ENCODE results near the gene ABI1.
"Not testable (repeated sequence)": the region's sequence is repeated elsewhere in the genome, so short reads cannot be mapped to it uniquely, and the experiment has no call there.

The ABI1 gene

DNA sequence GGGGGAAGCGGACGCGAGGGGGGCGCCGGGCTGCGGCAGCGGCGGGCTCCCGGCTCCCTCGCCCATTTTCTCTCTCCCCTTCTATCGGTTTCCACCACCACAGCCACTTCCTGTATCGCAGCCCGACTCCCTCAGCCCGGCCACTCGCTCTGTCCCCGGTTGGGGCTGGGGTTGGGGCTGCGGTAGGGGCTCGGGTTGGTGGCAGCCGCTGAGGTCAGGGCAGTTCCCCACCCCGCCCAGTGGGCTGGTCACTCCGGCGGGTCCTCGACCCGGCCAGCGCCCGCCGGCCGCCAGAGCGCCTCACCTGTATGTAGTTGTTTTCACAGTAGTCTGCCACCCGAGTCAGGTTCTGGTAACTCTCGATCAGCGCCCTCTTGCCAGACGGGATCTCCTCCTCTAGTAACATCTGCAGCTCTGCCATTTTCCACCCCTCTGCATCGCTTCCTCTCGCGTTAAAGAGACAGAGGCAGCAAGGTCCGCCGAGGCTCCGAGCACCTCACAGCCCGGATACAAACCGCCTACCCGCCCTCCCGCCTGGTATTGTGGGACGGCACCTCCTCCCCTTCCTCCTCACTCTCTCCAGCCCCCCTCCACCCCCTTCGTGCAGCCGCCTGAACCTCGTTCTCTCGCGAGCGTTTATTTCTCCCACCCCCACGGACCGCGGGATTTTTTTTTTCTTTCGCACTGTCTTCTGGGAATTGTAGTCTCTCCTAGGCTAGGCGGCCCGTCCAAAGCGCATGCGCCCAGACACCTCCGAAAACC is at the start of gene ABI1:
Gene ABI1 (minus strand): TSS at position 516 of the 762 bp plus-strand sequence. CDS start 95 bp downstream, at position 421.
- DNase-seq = peak; percentile 98

DNA sequence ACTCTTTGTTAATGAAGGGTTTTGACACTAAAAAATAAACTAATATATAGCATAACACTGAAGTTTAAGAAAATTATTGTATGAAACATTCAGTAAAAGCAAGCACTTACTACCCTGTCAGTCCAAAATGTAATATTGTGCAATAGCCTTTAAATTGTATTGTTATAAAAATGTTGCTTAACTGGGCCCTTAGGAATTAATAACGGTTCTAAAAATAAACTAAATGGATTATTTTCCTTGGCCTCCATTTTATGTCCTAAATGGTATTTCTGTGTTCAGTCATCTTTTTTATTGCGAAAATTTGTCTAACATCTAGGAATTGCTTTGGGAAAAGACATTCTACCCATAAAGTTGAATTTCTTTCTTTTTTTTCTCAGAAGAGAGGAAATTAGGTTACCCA is 49.0 kb upstream of the ABI1 start:
- DNase-seq = no peak

DNA sequence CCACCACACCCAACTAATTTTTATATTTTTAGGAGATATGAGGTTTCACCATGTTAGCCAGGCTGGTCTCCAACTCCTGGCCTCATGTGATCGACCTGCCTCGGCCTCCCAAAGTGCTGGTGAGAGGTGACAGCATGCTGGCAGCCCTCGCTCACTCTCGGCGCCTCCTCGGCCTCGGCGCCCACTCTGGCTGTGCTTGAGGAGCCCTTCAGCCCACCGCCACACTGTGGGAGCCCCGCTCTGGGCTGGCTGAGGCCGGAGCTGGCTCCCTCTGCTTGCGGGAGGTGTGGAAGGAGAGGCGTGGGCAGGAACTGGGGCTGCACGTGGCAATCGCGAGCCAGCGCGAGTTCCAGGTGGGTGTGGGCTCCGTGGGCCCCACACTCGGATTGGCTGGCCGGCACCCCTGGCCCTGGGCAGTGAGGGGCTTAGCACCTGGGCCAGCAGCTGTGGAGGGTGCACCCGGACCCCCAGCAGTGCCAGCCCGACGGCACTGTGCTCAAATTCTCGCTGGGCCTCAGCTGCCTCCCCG is 44.6 kb upstream of the ABI1 start:
- DNase-seq = not testable (repeated sequence)

DNA sequence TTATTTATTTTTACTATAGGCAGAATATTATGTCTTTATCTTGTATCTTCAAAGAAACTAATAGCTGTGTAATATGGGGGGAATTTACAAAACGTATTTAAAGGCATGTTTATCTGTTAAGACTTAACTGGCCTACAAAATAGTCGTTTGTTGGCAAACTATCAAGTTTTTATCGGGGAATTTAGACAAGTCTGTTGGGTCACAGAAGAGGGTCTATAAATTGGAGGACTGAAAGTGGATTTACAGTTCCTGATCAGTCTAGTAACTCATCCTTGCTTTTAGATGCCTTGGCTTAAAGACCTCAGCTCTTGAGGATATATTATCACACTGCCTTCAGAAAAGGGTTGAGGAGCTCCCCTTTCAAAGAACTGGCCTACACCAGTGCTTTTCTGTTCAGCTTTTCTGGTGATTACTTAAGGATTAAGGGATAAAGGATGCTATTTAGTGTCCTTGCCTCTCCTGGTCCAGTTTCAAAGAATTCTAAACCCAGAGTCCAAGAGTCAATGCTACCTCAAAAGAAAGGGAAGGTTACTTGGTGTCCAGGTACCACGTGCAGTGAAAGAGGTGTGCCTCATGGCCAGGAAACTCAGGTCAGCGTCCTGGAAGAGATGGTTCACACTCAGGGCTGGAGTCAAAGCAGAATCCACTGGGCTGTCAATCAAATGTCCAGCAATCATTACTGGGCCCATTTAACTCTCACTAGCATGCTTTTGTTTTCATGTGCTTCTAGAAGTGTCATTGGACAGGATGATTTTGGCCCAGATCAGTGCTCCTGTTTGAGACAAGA is 42.9 kb upstream of the ABI1 start:
- DNase-seq = no peak

DNA sequence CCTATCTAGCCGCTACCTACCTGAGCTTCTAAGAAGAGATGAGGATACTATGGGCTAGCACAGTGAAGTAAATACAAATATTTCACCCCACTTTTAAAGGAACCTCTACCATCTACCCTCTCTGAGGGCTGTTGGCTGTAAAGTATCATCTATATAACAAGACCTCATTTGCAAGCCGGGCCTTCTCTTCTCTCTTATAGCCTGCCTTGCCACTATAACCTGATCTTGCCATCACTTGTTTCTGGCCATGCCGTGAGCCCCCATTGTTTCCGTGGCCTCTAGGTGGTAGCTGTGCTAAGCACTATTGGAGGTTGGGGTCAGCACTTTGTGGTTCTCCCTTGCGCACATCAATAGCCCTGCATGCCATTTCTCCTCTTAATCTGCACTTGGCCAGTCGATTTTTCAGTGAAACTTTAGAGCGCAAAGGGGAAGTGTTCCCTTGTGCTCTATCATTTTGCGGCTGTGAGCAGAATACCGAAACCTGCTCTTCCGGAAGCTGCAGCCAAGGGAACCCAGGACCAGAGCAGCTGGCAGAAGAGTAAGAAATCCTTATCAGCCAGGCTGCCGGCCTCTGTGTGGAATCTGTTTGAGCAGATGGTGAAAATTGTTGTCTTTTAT is 31.7 kb upstream of the ABI1 start:
- DNase-seq = not testable (repeated sequence)

DNA sequence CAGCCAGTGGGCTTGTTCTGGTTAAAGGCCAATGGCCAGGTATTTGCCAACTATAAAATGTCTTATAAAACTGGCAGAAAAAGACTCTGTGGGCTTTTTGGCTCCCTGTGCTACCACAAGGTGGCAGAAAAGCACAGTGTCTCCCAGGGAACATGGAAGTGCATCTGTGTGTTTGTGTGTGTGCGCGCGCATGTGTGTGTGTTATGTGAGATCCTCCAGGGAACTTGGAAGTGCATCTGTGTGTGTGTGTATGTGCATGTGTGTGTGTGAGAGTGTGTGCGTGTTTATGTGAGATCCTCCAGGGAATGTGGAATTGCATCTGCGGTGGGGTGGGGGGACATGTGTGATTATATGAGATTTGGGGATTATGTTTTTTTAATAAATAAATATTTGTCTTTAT is 30.2 kb upstream of the ABI1 start:
- peak; percentile 22 for DNase-seq

DNA sequence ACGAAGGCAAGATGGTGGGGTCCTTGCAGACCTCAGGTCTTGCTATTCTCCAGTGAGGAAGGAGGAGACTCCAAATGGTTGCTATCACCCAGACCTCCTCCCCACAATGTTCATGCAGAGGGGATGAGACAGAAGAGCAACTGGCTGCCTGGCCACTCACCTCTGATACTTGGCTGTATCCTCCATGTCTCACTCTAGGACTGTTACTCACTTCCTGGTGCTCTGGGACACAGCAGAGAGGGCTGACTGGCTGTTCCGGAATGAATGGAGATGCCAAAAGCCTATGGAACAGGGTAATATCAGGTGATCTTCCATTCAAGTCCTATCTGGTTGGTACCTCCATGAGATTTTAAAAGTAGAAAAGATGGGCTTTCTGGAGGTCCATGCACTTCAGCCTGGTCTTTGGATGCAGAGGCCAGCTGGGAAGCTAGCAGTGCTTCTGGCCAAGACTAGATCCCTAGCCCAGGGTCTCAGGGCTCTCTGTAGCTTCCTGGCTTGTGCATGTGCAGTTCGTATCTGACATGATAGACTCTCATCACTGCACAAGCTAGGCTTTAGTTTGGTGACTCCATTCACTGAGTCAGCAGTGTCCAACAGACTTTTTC is 27.0 kb upstream of the ABI1 start:
- no peak for DNase-seq

DNA sequence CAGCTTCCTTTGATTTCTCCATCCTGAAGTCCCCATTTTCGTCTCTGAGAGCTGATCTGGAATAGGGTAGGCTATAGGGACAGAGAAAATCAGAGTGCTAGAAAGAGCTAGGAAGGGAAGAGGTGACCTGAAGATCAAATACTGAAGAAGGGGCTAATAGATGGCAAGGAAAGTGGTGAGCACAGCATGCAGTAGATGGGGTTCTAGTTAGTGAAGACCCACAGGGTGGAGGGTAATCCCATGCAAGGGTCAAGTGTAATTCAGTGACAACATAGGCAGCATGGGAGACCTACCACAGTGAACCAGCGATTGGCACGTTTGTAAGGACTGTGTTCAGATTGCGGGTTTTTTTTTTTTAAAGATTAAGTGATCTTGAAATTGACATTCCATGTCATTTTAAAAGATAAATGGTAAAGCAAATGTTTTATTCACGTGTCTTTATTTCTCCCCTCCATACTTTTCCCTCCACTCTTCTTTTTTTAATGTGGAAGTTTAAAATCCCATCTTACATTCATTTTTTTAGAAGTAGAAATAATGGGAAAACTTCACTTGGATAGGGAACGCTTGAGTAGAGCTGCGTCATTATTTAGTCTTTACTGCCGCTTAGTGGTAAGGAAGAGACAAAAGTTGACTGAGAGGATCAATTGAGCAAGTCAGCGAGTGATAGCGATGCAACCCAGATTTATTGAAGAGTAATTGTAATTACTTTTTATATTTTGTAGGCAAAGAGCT is 21.0 kb upstream of the ABI1 start:
- no peak for DNase-seq

DNA sequence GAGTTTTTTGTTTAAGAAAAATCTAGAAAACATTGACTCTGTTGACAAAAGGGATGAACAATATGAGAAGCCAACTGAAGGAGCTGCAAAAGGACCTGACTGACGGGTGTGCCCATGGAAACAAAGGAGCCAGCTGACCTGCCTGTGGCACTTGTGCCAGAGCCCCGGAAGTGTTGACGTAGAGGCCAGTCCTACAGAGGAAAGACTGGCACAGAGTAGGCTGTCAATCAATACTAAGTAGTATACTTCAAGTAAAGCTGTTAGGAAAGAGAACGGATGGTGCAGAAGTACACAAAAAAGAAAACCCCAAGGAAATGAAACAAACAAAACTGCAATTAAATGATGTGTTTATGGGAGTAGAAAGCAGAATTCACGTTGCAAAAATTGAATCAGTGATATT is 19.0 kb upstream of the ABI1 start:
- DNase-seq = no peak

DNA sequence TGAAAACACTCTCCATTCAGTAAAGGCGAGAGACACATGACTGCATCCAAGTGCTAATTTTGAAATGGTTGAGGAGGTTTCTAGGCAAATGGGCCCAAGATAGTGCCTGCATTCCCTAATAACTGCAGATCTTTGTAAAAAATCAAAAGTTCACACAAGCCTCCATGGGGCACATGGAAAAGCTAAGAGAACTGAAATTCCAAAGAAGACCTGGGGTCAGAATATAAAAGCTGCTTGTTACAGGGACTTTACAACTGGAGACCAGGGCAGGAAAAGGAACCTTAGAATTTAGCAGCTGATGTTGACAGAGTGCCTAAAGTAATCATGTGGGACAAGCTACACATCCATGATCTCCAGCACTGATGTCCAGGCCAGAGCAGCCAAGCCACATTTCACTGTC is 10.0 kb upstream of the ABI1 start:
- no peak for DNase-seq

DNA sequence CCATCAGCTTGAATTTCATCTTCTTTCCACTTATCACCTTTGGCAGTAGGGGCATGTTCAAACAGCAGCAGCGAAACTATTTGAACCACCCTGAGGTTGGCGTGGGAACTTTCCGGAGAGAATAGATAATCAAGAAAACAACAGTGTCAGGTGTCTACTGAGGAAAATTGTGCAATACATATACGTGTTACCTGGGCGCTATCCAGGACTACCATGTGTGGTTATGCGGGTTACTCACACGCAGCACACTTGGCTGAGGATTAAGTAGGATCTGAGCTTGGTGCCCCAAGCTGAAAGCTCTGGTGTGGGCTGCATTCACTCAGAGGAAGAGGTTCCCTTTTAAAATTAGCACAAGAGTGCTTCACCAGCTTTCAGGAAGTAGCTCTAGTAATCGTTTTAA is 8.8 kb upstream of the ABI1 start:
- DNase-seq = no peak

DNA sequence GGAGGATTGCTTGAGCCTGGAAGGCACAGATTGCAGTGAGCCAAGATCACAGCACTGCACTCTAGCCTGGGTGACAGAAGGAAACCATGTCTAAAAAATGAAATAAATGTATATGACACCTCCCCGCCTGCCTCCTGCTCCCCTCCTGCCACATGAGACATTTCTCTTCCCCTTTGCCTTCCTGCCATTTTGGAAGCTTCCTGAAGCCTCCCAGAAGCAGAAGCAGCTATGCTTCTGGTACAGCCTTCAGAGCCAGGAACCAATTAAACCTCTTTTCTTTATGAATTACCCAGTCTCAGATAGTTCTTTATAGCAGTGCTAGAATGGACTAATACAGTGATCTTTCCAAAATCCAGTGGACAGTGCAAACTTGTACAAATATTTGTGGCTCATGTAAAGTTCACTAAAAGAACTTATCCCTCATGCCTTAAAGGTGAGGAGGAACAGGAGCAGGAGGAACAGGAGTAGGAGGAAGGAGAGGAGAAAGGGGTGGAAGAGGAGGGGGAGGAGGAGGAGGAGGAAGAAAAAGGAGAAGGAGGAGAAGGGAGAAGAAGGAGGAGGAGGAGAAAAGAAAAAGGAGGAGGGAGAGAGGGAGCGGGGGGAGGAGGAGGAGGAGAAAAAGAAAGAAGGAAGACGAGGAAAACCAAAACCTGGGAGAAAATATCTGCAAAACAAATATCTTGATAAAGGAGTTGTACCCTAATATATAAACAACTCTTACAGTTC is 2.8 kb upstream of the ABI1 start:
- no peak for DNase-seq

DNA sequence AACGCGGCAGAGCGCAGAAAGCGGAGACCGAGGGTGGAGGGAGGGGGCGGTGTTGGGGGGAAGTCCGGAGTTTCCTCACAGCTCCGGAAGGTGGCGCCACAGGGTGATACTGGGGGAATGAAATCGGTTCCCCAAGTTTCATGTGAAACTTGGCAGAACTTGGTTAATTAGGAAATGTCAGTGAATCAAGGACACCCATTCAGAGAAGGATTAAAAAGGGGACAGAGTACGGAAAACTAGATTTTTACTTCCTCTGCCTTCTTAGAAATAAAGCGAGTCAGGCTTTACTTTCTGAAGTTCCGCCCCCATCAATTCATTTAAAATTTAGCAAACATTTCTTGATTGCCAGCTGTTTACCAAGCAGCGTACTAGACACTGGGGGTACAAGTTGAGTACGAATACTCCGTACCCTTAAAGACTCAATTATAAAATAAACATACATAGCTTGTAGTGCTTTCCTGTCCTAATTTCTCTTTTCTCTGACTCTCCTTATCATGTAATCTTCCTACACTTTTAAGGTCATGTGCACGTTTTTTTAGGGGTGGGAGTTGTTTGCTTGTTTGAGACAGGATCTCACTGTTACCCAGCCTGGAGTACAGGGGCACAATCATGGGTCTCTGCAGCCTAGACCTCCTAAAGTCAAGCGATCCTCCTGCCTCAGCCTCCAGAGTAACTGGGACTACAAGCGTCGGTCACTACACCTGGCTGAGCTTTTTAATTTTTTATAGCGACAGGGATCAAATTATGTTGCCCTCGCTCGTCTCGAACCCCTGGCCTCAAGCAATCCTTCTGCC is 644 bp upstream of the ABI1 start:
- no peak for DNase-seq

DNA sequence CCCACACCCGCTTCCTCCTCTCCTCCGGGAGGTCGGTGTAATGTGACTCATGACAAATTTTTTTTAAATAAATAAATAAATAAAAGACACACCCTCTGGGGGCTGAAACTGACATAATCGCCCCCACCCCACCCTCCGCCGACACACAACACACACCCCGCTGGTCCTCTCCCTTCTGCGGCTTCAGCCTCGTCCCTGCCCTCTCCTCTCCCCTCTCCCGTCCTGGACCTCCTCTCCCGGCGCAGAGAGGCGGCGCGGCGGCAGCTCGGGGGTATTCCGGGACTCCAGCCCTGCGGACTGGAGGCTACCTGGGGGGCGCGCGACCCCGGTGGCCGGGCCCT is 686 bp downstream of the ABI1 start:
- DNase-seq = peak; percentile 64

DNA sequence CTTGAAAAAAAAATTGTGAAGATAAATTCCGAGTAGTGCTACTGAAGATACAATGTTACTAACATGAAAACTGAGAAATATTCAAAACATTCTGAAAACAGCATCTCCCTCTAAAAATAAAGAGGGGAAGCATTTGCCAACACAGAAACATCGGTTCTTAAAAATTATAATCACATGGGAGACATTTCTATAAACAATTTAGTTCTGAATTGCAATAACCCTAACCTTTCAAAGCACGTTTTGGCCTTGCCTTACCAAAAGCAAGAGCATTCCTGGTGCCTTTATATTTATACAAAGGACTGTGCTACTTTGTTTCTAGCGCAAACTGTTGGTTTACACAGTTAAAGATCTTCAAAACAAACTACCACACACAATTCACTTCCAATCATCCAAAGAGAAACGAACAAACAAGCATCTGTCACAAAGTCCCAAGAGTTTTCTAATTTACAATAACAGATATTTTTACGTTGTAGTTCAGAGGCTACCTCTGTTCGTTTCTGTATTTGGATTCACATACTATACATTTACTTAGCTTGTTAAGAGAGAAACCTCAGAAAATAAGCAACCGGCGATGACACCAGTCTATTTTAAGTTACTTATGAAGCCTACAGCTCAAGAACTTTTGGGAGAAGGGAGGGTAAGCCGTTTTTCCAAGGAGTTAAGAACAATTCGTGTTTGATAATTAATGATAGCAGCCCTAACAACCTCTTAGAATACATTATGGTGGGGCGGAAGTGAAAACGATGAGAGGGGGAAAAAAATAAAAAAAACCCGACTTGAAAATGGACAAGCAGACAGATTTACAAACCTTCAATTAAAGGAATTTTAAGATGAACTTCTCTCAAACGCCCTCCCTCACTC is 1.3 kb downstream of the ABI1 start:
- no peak for DNase-seq

DNA sequence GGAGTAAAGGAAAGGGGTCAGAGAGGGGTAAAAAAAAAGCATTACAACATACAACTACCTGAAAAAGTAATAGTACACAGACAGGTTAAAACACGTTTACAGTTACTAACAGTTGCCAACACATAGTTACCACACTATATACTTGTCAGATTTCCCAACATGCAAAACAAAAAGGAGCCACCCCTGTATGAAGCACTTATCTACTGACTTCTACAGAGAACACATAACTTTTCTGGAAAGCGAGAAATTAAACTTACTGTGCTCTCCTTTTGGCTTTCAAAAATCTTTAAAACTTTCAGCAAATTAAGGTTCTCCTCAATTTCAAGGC is 2.1 kb downstream of the ABI1 start:
- DNase-seq = no peak

DNA sequence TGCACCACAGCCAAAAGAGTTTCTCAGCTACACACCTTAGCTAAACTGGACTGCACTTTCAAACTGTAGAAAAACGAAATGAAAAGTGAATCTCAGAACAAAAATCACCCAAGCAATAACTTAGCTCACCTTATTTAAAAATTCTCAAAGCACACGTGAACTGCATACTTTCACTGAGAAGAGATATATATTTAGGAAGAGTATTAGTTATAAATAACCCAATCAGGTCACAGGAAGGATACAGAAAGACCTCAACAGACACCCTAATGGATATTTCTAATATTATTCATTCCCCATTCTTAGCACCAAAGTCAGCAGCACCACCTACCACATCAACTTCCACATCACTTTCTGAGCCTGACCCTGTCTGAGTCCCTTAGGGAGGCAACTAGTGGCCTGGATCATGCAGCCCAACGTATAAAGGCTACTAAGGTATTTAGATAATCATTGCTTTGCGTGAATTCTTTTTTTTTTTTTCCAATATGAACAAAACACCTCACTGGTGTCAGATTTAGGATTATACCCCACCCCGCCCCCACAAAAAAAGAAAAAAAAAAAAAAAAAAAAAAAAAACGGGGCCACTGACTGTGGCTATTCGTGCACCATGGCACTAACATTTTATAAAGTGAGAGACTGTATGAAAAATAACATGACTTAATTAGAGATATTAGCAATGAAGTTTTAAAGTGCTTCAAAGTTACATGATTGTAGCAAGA is 2.6 kb downstream of the ABI1 start:
- DNase-seq = no peak

DNA sequence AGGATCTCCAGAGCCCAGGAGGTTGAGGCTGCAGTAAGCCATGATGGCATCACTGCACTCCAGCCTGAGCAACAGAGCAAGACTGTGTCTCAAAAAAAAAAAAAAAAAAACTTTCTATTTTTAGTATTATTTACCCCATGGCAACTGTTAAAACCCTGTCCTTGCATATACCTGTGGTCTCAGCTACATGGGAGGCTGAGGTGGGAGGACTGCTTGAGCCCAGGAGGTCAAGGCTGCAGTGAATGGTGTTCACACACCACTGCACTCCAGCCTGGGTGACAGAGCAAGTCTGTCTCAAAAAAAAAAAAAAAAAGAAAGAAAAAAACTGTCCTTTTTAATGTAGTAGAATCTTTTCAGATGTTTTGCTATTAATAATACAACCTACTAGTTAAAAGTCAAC is 3.2 kb downstream of the ABI1 start:
- DNase-seq = not testable (repeated sequence)

DNA sequence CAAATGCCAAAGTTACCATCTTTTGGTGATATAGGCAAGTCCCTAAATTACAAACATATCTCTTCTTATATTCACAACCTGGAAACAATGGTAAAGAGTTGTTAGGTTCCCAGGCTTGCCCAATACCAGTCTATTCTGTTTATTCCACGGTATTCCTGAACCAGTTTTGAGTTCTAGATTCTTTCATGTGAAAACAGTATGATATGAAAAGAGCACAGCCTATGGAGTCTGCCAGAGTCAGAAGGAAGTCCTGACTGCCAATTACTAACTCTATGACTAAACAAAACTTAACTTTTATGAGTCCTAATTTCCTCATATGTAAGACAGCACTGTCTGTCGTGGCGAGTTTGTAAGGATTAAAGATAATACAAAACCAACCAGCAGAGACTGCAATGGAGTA is 5.6 kb downstream of the ABI1 start:
- no peak for DNase-seq

DNA sequence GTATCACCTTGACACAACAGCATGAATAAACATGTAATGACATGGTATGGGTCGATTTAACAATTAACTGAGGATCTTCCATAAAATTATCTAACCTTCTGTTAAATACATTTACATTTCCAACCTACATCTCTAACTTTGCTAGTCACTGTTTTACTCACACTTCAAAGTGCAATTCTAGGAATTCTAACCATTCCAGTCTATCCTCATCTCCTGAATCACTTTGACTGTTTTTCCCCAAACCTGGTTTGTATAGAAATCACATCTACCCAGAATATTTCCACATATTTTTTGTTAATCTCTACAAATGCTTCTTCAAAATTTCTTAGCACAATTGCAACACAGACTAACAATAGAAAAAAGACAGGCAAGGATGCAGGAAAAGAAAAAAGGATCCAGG is 6.2 kb downstream of the ABI1 start:
- DNase-seq = no peak

Measured in CD4-positive, alpha-beta T cell treated with Interleukin-6 for 4 hours (primary cell).